Measurements from ENCODE around the gene SUN5. TPM values are rescaled to one million over a fixed set of nuclear protein-coding genes. Genes with fewer than 3 reads are reported as not detected.
"Not testable (repeated sequence)": the region's sequence is repeated elsewhere in the genome, so short reads cannot be mapped to it uniquely, and the experiment has no call there.

Gene SUN5
- total RNA-seq, 4 donors from 2014 or later: not detected

- Histone ChIP-seq H3K4me3 (no peak overlapping the region), H3K27me3 (no peaks in the 10 kb centered on the region), H3K9me3 (no peaks in the 10 kb centered on the region), H3K36me3 (no peaks in the 10 kb centered on the region), H3K27ac (no peak overlapping the region), H3K4me1 (no peaks in the 10 kb centered on the region)
- no peak for TF ChIP-seq POLR2A (IDR thresholded peaks at IDR 0.05)
- TF ChIP-seq, protein P1, sequence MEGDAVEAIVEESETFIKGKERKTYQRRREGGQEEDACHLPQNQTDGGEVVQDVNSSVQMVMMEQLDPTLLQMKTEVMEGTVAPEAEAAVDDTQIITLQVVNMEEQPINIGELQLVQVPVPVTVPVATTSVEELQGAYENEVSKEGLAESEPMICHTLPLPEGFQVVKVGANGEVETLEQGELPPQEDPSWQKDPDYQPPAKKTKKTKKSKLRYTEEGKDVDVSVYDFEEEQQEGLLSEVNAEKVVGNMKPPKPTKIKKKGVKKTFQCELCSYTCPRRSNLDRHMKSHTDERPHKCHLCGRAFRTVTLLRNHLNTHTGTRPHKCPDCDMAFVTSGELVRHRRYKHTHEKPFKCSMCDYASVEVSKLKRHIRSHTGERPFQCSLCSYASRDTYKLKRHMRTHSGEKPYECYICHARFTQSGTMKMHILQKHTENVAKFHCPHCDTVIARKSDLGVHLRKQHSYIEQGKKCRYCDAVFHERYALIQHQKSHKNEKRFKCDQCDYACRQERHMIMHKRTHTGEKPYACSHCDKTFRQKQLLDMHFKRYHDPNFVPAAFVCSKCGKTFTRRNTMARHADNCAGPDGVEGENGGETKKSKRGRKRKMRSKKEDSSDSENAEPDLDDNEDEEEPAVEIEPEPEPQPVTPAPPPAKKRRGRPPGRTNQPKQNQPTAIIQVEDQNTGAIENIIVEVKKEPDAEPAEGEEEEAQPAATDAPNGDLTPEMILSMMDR (IDR thresholded peaks at IDR 0.05): no peak
- intact Hi-C loops (cut with DNase I; ENCODE audit: low total_unique reads): no loop called here
- DNase-seq: no peak
Measured at GRCh38 chr20:32963176-32963575, 41.1 kb downstream of the SUN5 start.

GRCh38 chr20:32962646-32963045, 41.6 kb downstream of the SUN5 start:
- intact Hi-C loops (cut with DNase I; ENCODE audit: low total_unique reads); H3K4me1 ChIP-seq; H3K9me3 ChIP-seq; DNase-seq; H3K27me3 ChIP-seq; H3K4me3 ChIP-seq; H3K36me3 ChIP-seq; H3K27ac ChIP-seq: not testable (repeated sequence)

DNA sequence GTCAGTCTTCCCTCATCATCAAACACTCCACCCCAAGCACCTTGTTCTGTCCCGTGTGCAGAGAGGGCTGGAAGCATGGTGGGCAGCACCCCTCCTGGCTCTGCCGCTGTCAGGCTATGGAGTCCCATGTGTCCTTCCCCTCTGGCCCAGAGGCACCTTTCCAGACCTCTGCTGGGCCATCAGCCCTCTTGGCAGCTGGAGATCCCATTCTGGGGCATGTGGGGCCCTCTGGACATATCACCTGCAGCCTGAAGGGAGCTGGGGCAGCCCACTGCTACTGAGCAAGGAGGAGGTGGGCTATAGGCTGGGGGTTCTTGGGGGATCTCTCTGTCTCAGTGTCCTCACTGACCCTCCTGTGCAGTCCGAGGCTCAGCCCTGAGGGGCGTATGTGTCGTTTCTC, 42.2 kb downstream of the SUN5 start:
- Histone ChIP-seq H3K27ac (no peak overlapping the region), H3K27me3 (no peaks in the 10 kb centered on the region), H3K36me3 (no peaks in the 10 kb centered on the region), H3K9me3 (no peaks in the 10 kb centered on the region), H3K4me1 (no peaks in the 10 kb centered on the region), H3K4me3 (no peak overlapping the region)
- intact Hi-C loops (cut with DNase I; ENCODE audit: low total_unique reads): no loop called here
- no peak for DNase-seq
- TF ChIP-seq, protein P1 (IDR thresholded peaks at IDR 0.05): no peak
- TF ChIP-seq POLR2A (IDR thresholded peaks at IDR 0.05): no peak

DNA sequence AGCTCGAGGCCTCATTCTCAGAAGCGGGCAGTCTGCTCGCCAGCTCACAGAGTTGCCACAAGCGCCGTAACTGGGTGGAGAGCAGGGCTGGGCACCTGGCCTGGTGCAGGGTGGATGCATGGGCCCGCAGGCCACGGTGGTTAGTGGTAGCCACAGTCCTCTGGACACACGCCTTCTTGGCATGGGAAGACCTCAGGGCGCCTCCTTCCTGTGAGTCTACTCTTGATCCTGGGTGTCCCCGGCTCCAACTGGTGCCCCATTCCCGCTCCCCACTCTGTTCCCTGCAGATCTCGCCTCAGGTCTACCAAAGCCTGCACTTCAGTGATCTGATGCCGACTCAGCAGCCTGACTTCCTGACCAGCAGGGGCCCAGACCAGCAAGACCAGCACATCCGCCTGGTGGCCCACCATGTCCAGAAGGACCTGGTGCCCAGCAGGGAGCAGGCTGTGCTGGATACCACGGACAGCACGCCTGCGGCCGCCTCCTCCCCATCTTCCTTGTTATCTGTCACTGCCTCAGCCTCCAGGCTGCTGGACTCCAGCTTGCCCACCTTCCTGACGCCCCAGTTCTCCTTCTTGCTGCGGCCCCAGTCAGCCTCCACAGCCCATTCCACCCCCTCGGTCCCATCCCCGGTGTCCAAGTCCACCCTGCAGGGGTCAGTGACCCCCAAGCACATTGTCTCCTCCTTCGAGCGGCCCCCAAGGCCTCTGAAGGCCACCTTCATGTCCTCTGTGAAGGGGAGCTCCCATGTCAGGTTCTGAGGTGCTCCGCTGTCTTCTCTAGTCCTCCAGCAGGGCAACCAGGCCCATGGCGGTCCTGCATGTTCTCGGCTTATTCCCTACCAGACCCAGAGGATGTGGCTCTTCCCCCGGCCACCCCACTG, 43.1 kb downstream of the SUN5 start:
- no peaks in the 10 kb centered on the region for H3K4me1 ChIP-seq
- no peaks in the 10 kb centered on the region for H3K36me3 ChIP-seq
- DNase-seq: no peak
- H3K27ac ChIP-seq: no peak overlapping the region
- H3K4me3 ChIP-seq: no peak overlapping the region
- H3K27me3 ChIP-seq: no peaks in the 10 kb centered on the region
- no peak for TF ChIP-seq POLR2A (IDR thresholded peaks at IDR 0.05)
- TF ChIP-seq, protein P1 (IDR thresholded peaks at IDR 0.05): no peak
- intact Hi-C loops (cut with DNase I; ENCODE audit: low total_unique reads): no loop called here
- no peaks in the 10 kb centered on the region for H3K9me3 ChIP-seq

DNA sequence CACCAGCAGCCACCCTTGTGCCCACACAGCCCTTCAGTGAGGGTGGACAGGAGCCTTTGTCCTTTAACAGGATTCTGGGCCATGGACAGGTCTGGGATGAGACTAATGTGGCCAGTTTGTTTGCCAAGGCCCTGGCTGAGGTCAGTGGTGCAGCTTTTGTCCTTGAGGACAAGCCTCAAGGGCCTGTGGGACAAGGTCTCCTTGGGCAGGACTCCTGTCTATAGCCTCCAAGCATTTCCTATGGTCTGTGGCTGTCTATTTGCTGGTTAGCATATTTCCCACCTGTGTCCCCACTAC, 44.1 kb downstream of the SUN5 start:
- no peaks in the 10 kb centered on the region for H3K9me3 ChIP-seq
- no peaks in the 10 kb centered on the region for H3K27me3 ChIP-seq
- no peaks in the 10 kb centered on the region for H3K4me1 ChIP-seq
- H3K36me3 ChIP-seq: no peaks in the 10 kb centered on the region
- no peak overlapping the region for H3K27ac ChIP-seq
- H3K4me3 ChIP-seq: no peak overlapping the region
- TF ChIP-seq, protein P1 (IDR thresholded peaks at IDR 0.05): no peak
- TF ChIP-seq POLR2A (IDR thresholded peaks at IDR 0.05): no peak
- intact Hi-C loops (cut with DNase I; ENCODE audit: low total_unique reads): no loop called here
- no peak for DNase-seq

All from uterus (tissue), 4 donors.